ENCODE data around the gene ARHGEF16. TPM values are rescaled to one million over a fixed set of nuclear protein-coding genes. Genes with fewer than 3 reads are reported as not detected.

ARHGEF16 gene
- not detected for total RNA-seq
- not detected for polyA plus RNA-seq
- total RNA-seq, result 0 to 0.37 (median 0.03) reads per million in 6 experiments

- ATAC-seq (peak; percentile 44 to 59), DNase-seq (peak in 6 of 10 donors; percentile 24 to 41 (median 35))
- POLR2A ChIA-PET, result interaction anchor here (0.6 kb wide), 1 partner anchor 12 kb away, joined by 3 read pairs; no protein-coding TSS in a partner anchor
- Mint-ChIP-seq H3K4me1 (peaks cover 3 to 12% (median 6%) of the 10 kb centered on the region in 4 donors), H3K4me3 (peak within 1 kb of the TSS; percentile 59 to 87 (median 72)), H3K9me3 (no peaks in the 10 kb centered on the region), H3K36me3 (no peaks in the 10 kb centered on the region), H3K27me3 (peaks cover 5 to 19% (median 6%) of the 10 kb centered on the region in 5 donors), H3K27ac (peak within 1 kb of the TSS in 2 of 10 donors; percentile 24 to 61)
These were observed at the start of gene ARHGEF16 for GRCh38 chr1:3453891-3454810. TSS of gene ARHGEF16 (plus strand) at chr1:3454665. CDS start at chr1:3463085, 8,420 bp downstream.

- POLR2A ChIA-PET, result no interaction called here
- peaks cover 0 to 5% (median 0%) of the 10 kb centered on the region in 5 donors for H3K27me3 Mint-ChIP-seq
- ATAC-seq (no peak), DNase-seq (no peak)
- H3K36me3 Mint-ChIP-seq, result no peaks in the 10 kb centered on the region
- H3K4me3 Mint-ChIP-seq, result no peak overlapping the region
- H3K4me1 Mint-ChIP-seq, result peaks cover 0 to 1% (median 0%) of the 10 kb centered on the region in 4 donors
- H3K27ac Mint-ChIP-seq, result no peak overlapping the region
- H3K9me3 Mint-ChIP-seq, result no peaks in the 10 kb centered on the region
These were observed 49.7 kb upstream of the ARHGEF16 start for GRCh38 chr1:3404801-3405200.

- Mint-ChIP-seq H3K4me1 (peaks cover 0 to 1% (median 0%) of the 10 kb centered on the region in 4 donors), H3K36me3 (no peaks in the 10 kb centered on the region), H3K9me3 (no peaks in the 10 kb centered on the region), H3K4me3 (no peak overlapping the region), H3K27ac (no peak overlapping the region), H3K27me3 (peaks cover 0 to 5% (median 0%) of the 10 kb centered on the region in 5 donors)
- POLR2A ChIA-PET, result no interaction called here
- DNase-seq (no peak), ATAC-seq (no peak)
These were observed 49.0 kb upstream of the ARHGEF16 start for GRCh38 chr1:3405491-3405890.

- Mint-ChIP-seq H3K36me3 (no peaks in the 10 kb centered on the region), H3K27ac (no peak overlapping the region), H3K4me1 (peaks cover 0 to 1% (median 0%) of the 10 kb centered on the region in 4 donors), H3K27me3 (peaks cover 0 to 5% (median 0%) of the 10 kb centered on the region in 5 donors), H3K4me3 (no peak overlapping the region), H3K9me3 (no peaks in the 10 kb centered on the region)
- no peak for DNase-seq
- POLR2A ChIA-PET, result no interaction called here
- no peak for ATAC-seq
These were observed 48.2 kb upstream of the ARHGEF16 start for GRCh38 chr1:3405974-3406867.

GRCh38 chr1:3407021-3407420 is 47.4 kb upstream of the ARHGEF16 start:
- Mint-ChIP-seq H3K36me3 (no peaks in the 10 kb centered on the region), H3K4me1 (peaks cover 0 to 1% (median 0%) of the 10 kb centered on the region in 4 donors), H3K4me3 (no peak overlapping the region), H3K9me3 (no peaks in the 10 kb centered on the region), H3K27me3 (peaks cover 0 to 6% (median 0%) of the 10 kb centered on the region in 5 donors), H3K27ac (no peak overlapping the region)
- ATAC-seq, result no peak
- no peak for DNase-seq
- POLR2A ChIA-PET, result no interaction called here

- Mint-ChIP-seq H3K36me3 (no peaks in the 10 kb centered on the region), H3K27ac (no peak overlapping the region), H3K4me1 (peaks cover 0 to 1% (median 0%) of the 10 kb centered on the region in 4 donors), H3K9me3 (peaks cover 0 to 2% (median 0%) of the 10 kb centered on the region in 9 donors), H3K27me3 (peaks cover 0 to 9% (median 0%) of the 10 kb centered on the region in 5 donors), H3K4me3 (no peak overlapping the region)
- POLR2A ChIA-PET, result no interaction called here
- ATAC-seq (no peak), DNase-seq (no peak)
These were observed 45.7 kb upstream of the ARHGEF16 start for GRCh38 chr1:3408751-3409266.

GRCh38 chr1:3409366-3410141 is 44.9 kb upstream of the ARHGEF16 start:
- no peak for ATAC-seq
- no peak overlapping the region for H3K4me3 Mint-ChIP-seq
- DNase-seq, result no peak
- H3K27me3 Mint-ChIP-seq, result peaks cover 0 to 9% (median 0%) of the 10 kb centered on the region in 5 donors
- H3K27ac Mint-ChIP-seq, result no peak overlapping the region
- H3K9me3 Mint-ChIP-seq, result peaks cover 0 to 2% (median 0%) of the 10 kb centered on the region in 9 donors
- H3K4me1 Mint-ChIP-seq, result peaks cover 0 to 1% (median 0%) of the 10 kb centered on the region in 4 donors
- POLR2A ChIA-PET, result no interaction called here
- no peaks in the 10 kb centered on the region for H3K36me3 Mint-ChIP-seq

- peaks cover 0 to 9% (median 0%) of the 10 kb centered on the region in 5 donors for H3K27me3 Mint-ChIP-seq
- POLR2A ChIA-PET, result no interaction called here
- H3K4me1 Mint-ChIP-seq, result peaks cover 0 to 1% (median 0%) of the 10 kb centered on the region in 4 donors
- no peaks in the 10 kb centered on the region for H3K36me3 Mint-ChIP-seq
- H3K9me3 Mint-ChIP-seq, result peaks cover 0 to 2% (median 0%) of the 10 kb centered on the region in 9 donors
- H3K4me3 Mint-ChIP-seq, result no peak overlapping the region
- H3K27ac Mint-ChIP-seq, result no peak overlapping the region
- ATAC-seq (no peak), DNase-seq (no peak)
These were observed 44.1 kb upstream of the ARHGEF16 start for GRCh38 chr1:3410142-3410925.

GRCh38 chr1:3411806-3412205 is 42.7 kb upstream of the ARHGEF16 start:
- no peak for ATAC-seq
- POLR2A ChIA-PET, result no interaction called here
- Mint-ChIP-seq H3K4me3 (no peak overlapping the region), H3K27me3 (peaks cover 0 to 4% (median 0%) of the 10 kb centered on the region in 5 donors), H3K27ac (no peak overlapping the region), H3K9me3 (peaks cover 0 to 4% (median 0%) of the 10 kb centered on the region in 9 donors), H3K36me3 (no peaks in the 10 kb centered on the region), H3K4me1 (no peaks in the 10 kb centered on the region)
- no peak for DNase-seq

- Mint-ChIP-seq H3K27ac (no peak overlapping the region), H3K4me1 (no peaks in the 10 kb centered on the region), H3K9me3 (peaks cover 0 to 10% (median 0%) of the 10 kb centered on the region in 9 donors), H3K27me3 (peaks cover 0 to 4% (median 0%) of the 10 kb centered on the region in 5 donors), H3K4me3 (no peak overlapping the region), H3K36me3 (no peaks in the 10 kb centered on the region)
- POLR2A ChIA-PET, result no interaction called here
- no peak for DNase-seq
- ATAC-seq, result no peak
These were observed 42.1 kb upstream of the ARHGEF16 start for GRCh38 chr1:3412376-3412775.

GRCh38 chr1:3413975-3414710 is 40.3 kb upstream of the ARHGEF16 start:
- Mint-ChIP-seq H3K9me3 (peaks cover 0 to 11% (median 0%) of the 10 kb centered on the region in 9 donors), H3K27me3 (peaks cover 0 to 4% (median 0%) of the 10 kb centered on the region in 5 donors), H3K4me1 (no peaks in the 10 kb centered on the region), H3K36me3 (no peaks in the 10 kb centered on the region), H3K4me3 (no peak overlapping the region), H3K27ac (no peak overlapping the region)
- no peak for ATAC-seq
- no peak for DNase-seq
- POLR2A ChIA-PET, result no interaction called here
